H7 (cell line): ENCODE measurements around the gene PEX26. TPM values are rescaled to one million over a fixed set of nuclear protein-coding genes. Genes with fewer than 3 reads are reported as not detected.
"Not testable (repeated sequence)": the region's sequence is repeated elsewhere in the genome, so short reads cannot be mapped to it uniquely, and the experiment has no call there.

Experiments used
- DNase-seq: peaks from one replicate; pipeline ENCODE4 v3.0.0; 2012
- H3K27me3 ChIP-seq: 2 replicates; pipeline ENCODE4 v1.6.0; 2011; ENCODE audit warnings: mild to moderate bottlenecking, low read length; ENCODE audit not compliant: control insufficient read depth, insufficient read depth
- H3K36me3 ChIP-seq: replicated peaks from 2 replicates; pipeline ENCODE4 v1.5.1; 2011; ENCODE audit warnings: low read length; ENCODE audit not compliant: control insufficient read depth, insufficient read depth
- H3K4me3 ChIP-seq: 2 replicates; pipeline ENCODE4 v1.5.1; 2011; ENCODE audit warnings: low read depth, mild to moderate bottlenecking, control low read depth, low read length, moderate library complexity; ENCODE audit not compliant: insufficient read depth
- total RNA-seq: library from RNA; depleted of rRNA; stranded (reverse); fragments of >200 nt; shearing (Covaris generic); gene quantifications from 2 replicates; pipeline ENCODE4 v1.2.3, GENCODE V29; 2014

The PEX26 gene
- total RNA-seq, 1 experiment from 2014 or later: 34.5 TPM

- DNase-seq: no peak
- Histone ChIP-seq H3K27me3 (no peaks in the 10 kb centered on the region), H3K4me3 (no peak overlapping the region), H3K36me3 (no peaks in the 10 kb centered on the region)
These were observed 29.3 kb upstream of the PEX26 start for GRCh38 chr22:18048441-18048898.

GRCh38 chr22:18050065-18050464 lies 27.7 kb upstream of the PEX26 start:
- Histone ChIP-seq H3K27me3 (no peaks in the 10 kb centered on the region), H3K4me3 (no peak overlapping the region), H3K36me3 (no peaks in the 10 kb centered on the region)
- DNase-seq: no peak

GRCh38 chr22:18051113-18051512 lies 26.7 kb upstream of the PEX26 start:
- H3K4me3 ChIP-seq, H3K36me3 ChIP-seq, H3K27me3 ChIP-seq, DNase-seq: not testable (repeated sequence)

- not testable (repeated sequence) for H3K4me3 ChIP-seq, H3K36me3 ChIP-seq, DNase-seq, H3K27me3 ChIP-seq
These were observed 24.4 kb upstream of the PEX26 start for GRCh38 chr22:18053216-18053946.

GRCh38 chr22:18055619-18056160 lies 22.1 kb upstream of the PEX26 start:
- Histone ChIP-seq H3K27me3 (no peaks in the 10 kb centered on the region), H3K4me3 (no peak overlapping the region), H3K36me3 (no peaks in the 10 kb centered on the region)
- no peak for DNase-seq

GRCh38 chr22:18056161-18056666 lies 21.6 kb upstream of the PEX26 start:
- no peak for DNase-seq
- Histone ChIP-seq H3K4me3 (no peak overlapping the region), H3K27me3 (no peaks in the 10 kb centered on the region), H3K36me3 (no peaks in the 10 kb centered on the region)

- Histone ChIP-seq H3K36me3 (no peaks in the 10 kb centered on the region), H3K4me3 (no peak overlapping the region), H3K27me3 (no peaks in the 10 kb centered on the region)
- DNase-seq: no peak
These were observed 20.8 kb upstream of the PEX26 start for GRCh38 chr22:18056807-18057474.

- Histone ChIP-seq H3K27me3 (no peaks in the 10 kb centered on the region), H3K4me3 (no peak overlapping the region), H3K36me3 (no peaks in the 10 kb centered on the region)
- no peak for DNase-seq
These were observed 20.1 kb upstream of the PEX26 start for GRCh38 chr22:18057568-18058209.

GRCh38 chr22:18058371-18059093 lies 19.3 kb upstream of the PEX26 start:
- Histone ChIP-seq H3K36me3 (no peaks in the 10 kb centered on the region), H3K27me3 (no peaks in the 10 kb centered on the region), H3K4me3 (no peak overlapping the region)
- no peak for DNase-seq

- Histone ChIP-seq H3K27me3 (no peaks in the 10 kb centered on the region), H3K4me3 (no peak overlapping the region), H3K36me3 (no peaks in the 10 kb centered on the region)
- DNase-seq: no peak
These were observed 18.7 kb upstream of the PEX26 start for GRCh38 chr22:18059094-18059417.

GRCh38 chr22:18059473-18059872 lies 18.3 kb upstream of the PEX26 start:
- Histone ChIP-seq H3K4me3 (no peak overlapping the region), H3K27me3 (no peaks in the 10 kb centered on the region), H3K36me3 (no peaks in the 10 kb centered on the region)
- DNase-seq: no peak

- no peak for DNase-seq
- Histone ChIP-seq H3K36me3 (no peaks in the 10 kb centered on the region), H3K4me3 (no peak overlapping the region), H3K27me3 (no peaks in the 10 kb centered on the region)
These were observed 17.8 kb upstream of the PEX26 start for GRCh38 chr22:18059991-18060390.

- H3K27me3 ChIP-seq: no peaks in the 10 kb centered on the region
- DNase-seq: no peak
- H3K36me3 ChIP-seq: no peaks in the 10 kb centered on the region
- no peak overlapping the region for H3K4me3 ChIP-seq
These were observed 16.9 kb upstream of the PEX26 start for GRCh38 chr22:18060646-18061620.
